Activated T-cell treated with anti-CD3 and anti-CD28 coated beads, Interleukin-2, amount 50 U/mL, for 24 hours (primary cell): ENCODE measurements around the gene CDC42BPA.
"Not testable (repeated sequence)": the region's sequence is repeated elsewhere in the genome, so short reads cannot be mapped to it uniquely, and the experiment has no call there.

Experiments used
- DNase-seq: peaks from one replicate; pipeline ENCODE4 v3.0.0-alpha.2; 2020
- H3K27ac Mint-ChIP-seq: 2 replicates; pipeline ENCODE4 v1.8.0; 2020; ENCODE audit warnings: mild to moderate bottlenecking, mixed read lengths
- H3K27me3 Mint-ChIP-seq: 2 replicates; pipeline ENCODE4 v1.8.0; 2020; ENCODE audit warnings: mixed read lengths
- H3K36me3 Mint-ChIP-seq: 2 replicates; pipeline ENCODE4 v1.8.0; 2020; ENCODE audit warnings: low read depth, mixed read lengths
- H3K4me1 Mint-ChIP-seq: 2 replicates; pipeline ENCODE4 v1.8.0; 2020; ENCODE audit warnings: low read depth, mixed read lengths
- H3K4me3 Mint-ChIP-seq: 2 replicates; pipeline ENCODE4 v1.8.0; 2020; ENCODE audit warnings: mild to moderate bottlenecking, moderate library complexity, mixed read lengths
- H3K9me3 Mint-ChIP-seq: 2 replicates; pipeline ENCODE4 v1.8.0; 2020; ENCODE audit warnings: mixed read lengths

The CDC42BPA gene

DNA sequence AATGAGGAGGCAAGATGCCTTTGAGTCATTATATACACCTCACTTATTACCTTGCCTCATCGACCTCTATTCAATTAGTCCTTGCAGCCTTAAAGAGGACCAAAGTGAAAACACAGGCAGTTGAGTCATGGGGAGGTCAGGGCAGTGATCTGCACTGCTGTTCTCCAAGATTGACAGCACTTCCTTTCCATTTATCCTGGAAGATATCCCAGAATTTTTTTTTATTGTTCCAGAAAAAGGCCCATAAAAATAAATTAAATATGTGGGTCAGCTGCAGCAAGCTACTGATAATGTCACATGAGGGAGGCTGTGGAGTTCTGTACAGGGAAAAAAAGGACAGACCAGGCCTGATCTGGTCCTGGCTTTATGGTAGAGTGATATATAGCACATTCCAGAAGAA, 33.2 kb upstream of the CDC42BPA start:
- H3K4me1 Mint-ChIP-seq, result no peaks in the 10 kb centered on the region
- H3K36me3 Mint-ChIP-seq, result no peaks in the 10 kb centered on the region
- no peak overlapping the region for H3K27ac Mint-ChIP-seq
- DNase-seq, result no peak
- H3K27me3 Mint-ChIP-seq, result peaks cover 3% of the 10 kb centered on the region
- H3K4me3 Mint-ChIP-seq, result no peak overlapping the region
- no peaks in the 10 kb centered on the region for H3K9me3 Mint-ChIP-seq

DNA sequence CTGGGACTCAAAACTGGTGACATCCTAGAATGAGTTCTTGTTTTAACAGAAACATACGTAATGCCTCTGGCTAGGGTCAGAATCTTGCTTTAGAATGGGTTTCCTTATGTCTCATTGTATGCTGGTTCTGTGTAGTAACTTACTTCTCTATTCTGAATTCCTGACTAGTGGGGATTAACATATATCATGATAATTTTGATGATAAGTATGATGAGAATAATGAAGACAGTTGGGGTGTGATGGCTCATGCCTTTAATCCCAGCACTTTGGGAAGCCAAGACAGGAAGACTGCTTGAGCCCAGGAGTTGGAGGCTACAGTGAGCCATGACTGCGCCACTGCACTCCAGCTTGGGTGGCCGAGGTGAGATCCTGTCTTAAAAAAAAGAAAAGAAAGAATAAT, 31.7 kb upstream of the CDC42BPA start:
- Mint-ChIP-seq H3K4me1 (no peaks in the 10 kb centered on the region), H3K27me3 (peaks cover 4% of the 10 kb centered on the region), H3K27ac (no peak overlapping the region), H3K9me3 (no peaks in the 10 kb centered on the region), H3K36me3 (no peaks in the 10 kb centered on the region), H3K4me3 (no peak overlapping the region)
- DNase-seq, result no peak

DNA sequence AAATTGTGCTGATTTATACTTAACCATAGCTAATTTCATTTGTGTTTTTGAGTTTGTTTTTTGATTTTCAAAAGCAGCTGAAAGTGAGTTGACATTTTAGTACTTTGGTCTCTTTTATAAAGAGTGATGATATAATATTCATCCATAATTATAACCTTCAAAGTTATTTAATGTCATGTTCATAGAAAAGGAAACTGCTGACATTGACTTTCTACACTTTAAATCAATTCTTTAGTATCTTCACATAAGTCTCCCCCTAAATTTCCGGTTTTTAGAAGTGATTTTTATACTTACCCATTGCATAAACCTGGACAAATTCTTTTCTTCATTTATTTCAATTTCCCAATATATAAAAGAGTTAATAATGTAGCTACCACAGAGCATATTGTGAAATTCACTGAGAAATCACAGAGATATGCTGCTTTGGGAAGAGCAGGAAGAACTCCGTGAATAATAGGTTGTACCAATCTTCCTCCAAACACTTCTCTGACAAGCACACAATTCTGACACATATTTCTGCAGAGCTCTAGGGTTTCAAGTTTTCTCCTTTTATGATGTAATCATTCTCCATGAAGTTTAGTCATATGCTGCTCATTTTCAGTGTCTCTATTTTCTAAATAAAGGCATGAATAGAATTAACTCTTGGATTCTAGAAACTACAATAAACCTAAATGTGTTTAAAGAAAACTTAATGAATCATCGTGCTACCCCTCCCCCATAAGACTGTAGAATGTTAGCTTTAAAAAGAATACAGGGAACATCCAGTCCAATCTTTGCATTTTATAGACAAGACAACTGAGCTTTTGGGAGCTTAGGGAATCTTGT, 25.6 kb upstream of the CDC42BPA start:
- Mint-ChIP-seq H3K4me3 (no peak overlapping the region), H3K36me3 (no peaks in the 10 kb centered on the region), H3K27me3 (peaks cover 4% of the 10 kb centered on the region), H3K27ac (no peak overlapping the region), H3K9me3 (no peaks in the 10 kb centered on the region), H3K4me1 (no peaks in the 10 kb centered on the region)
- no peak for DNase-seq

DNA sequence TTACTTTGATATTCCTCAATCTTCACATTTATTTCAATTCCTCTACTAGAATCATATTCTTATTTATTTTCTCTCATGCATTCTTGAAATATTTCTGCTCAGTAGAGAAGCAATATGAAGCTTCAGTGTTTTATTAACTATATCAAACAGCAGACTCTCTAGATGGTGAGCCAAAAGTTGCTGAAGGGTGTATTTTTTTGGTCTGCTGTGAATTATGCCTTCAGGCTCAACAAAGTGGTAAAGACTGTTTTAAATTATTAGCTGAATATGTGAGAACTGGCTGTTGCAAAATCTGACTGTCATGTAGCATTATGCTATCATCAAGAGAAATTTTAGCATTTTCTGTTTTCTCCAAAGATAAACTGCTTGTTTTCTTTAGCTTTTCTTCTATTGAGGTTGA, 24.9 kb upstream of the CDC42BPA start:
- no peak for DNase-seq
- no peaks in the 10 kb centered on the region for H3K4me1 Mint-ChIP-seq
- no peak overlapping the region for H3K27ac Mint-ChIP-seq
- peaks cover 4% of the 10 kb centered on the region for H3K27me3 Mint-ChIP-seq
- H3K9me3 Mint-ChIP-seq, result no peaks in the 10 kb centered on the region
- H3K4me3 Mint-ChIP-seq, result no peak overlapping the region
- no peaks in the 10 kb centered on the region for H3K36me3 Mint-ChIP-seq

DNA sequence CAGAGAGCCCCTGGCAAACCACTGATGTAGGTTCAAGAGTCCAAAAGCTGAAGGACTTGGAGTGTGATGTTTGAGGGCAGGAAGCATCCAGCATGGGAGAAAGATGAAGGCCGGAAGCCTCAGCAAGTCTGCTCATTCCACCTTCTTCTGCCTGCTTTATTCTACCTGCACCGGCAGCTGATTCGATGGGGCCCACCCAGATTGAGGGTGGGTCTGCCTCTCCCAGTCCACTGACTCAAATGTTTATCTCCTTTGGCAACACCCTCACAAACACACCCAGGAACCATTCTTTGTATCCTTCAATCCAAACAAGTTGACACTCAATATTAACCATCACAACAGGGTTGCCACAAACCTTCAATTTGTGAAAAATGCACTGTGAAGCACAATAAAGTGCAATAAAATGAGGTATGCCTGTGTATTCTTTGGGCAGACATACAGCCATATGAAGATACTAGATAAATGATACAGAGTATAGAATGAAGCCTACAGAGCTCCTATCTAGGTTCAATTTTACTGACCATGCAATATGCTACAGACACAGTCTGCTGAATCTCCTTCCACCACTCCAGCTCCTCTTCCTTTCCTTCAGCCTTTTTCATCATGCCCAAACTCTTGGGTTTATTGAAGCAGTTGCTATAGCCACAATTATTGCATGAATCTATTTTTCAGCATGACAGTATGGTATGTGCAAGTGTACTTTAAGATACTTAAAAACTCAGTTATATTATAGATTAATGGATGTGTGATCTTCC, 24.0 kb upstream of the CDC42BPA start:
- no peak for DNase-seq
- Mint-ChIP-seq H3K4me3 (no peak overlapping the region), H3K9me3 (no peaks in the 10 kb centered on the region), H3K4me1 (no peaks in the 10 kb centered on the region), H3K36me3 (no peaks in the 10 kb centered on the region), H3K27me3 (peaks cover 4% of the 10 kb centered on the region), H3K27ac (no peak overlapping the region)

- not testable (repeated sequence) for H3K4me3 Mint-ChIP-seq, H3K27ac Mint-ChIP-seq, DNase-seq, H3K36me3 Mint-ChIP-seq, H3K9me3 Mint-ChIP-seq, H3K4me1 Mint-ChIP-seq
- H3K27me3 Mint-ChIP-seq, result peaks cover 16% of the 10 kb centered on the region
These were observed 17.8 kb upstream of the CDC42BPA start for GRCh38 chr1:227336136-227336535.

DNA sequence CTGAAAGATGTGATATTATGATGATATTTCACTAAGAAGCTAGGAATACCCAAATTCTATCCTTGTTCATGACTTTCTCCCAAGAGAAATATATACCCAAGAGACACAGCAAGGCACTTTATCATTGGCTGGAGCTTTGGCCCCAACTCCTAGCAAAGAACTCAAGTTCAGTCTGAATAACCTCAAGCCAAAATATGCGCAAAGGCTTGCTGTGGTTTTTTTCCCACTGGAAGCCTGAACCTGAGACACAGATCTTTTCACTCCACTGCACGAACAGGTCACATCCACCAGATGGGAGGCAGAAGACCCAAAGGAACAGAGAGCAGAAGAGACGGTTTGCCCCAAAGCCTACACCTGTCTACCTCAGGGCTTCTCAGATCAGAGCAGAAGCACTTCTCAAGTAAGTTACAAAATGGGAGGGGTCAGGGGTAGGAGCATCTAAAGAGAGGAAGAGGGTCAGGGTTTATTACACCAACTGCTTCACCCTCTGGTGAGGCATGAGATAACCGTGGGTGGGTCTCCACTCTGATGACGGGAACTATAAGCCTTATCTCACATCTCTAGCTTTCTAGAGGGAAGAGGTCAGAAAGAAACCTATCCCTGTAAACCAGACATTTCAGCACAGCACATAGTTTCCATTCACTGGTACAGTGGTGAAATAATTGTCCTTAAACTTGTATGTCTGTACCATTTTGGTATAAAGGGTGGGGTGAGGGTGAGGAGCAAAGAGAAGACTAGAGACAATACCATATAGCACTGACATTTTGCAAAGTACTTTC, 17.1 kb upstream of the CDC42BPA start:
- Mint-ChIP-seq H3K4me3 (no peak overlapping the region), H3K27me3 (peaks cover 18% of the 10 kb centered on the region), H3K4me1 (no peaks in the 10 kb centered on the region), H3K36me3 (no peaks in the 10 kb centered on the region), H3K9me3 (peaks cover 10% of the 10 kb centered on the region), H3K27ac (no peak overlapping the region)
- no peak for DNase-seq

GRCh38 chr1:227333423-227333822, 15.1 kb upstream of the CDC42BPA start:
- no peak overlapping the region for H3K4me3 Mint-ChIP-seq

DNA sequence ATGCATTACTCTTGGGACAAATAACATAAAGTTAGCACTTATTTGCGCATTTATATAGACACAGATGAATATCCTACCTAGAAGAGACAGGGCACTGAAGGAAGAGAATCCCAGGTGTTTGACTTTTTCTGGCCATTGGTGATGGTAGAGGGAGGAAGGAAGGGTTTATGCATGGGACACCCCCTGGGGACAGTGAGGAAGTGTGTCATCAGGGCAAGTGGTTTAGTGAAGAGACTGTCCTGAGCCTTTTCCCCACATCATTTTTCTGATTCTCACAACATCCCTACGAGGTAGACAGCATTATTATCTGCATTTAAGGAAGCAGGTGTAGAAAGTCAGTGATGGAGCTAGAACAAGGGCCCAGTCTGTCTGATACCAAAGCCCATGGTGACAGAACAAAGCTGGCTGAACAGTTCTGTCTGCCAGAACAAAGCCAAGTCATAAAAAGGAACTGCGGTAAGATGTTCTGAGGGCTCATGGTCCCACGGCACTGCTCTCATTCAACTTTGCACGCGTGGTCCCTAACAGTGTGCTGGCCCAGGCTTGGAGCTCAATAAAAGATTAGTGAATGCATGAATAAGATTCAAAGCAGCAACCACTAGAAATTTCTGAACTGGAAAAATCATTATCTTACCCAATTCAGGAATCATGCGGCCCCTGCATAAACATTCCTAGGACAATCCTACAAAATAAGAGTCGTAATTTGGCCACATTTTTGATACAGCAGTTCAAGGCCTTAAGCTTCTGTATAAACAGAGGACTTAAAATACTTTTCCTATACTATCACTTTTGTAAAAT, 12.2 kb upstream of the CDC42BPA start:
- DNase-seq, result no peak
- Mint-ChIP-seq H3K27ac (no peak overlapping the region), H3K4me3 (no peak overlapping the region), H3K4me1 (no peaks in the 10 kb centered on the region), H3K27me3 (peaks cover 37% of the 10 kb centered on the region), H3K9me3 (peaks cover 10% of the 10 kb centered on the region), H3K36me3 (no peaks in the 10 kb centered on the region)

More at GRCh38 chr1:227333423-227333822, 15.1 kb upstream of the CDC42BPA start:
- DNase-seq, result no peak
- no peaks in the 10 kb centered on the region for H3K4me1 Mint-ChIP-seq
- H3K27ac Mint-ChIP-seq, result no peak overlapping the region
- peaks cover 10% of the 10 kb centered on the region for H3K9me3 Mint-ChIP-seq
- H3K27me3 Mint-ChIP-seq, result peaks cover 25% of the 10 kb centered on the region
- H3K36me3 Mint-ChIP-seq, result no peaks in the 10 kb centered on the region

- peaks cover 44% of the 10 kb centered on the region for H3K27me3 Mint-ChIP-seq
- no peak overlapping the region for H3K4me3 Mint-ChIP-seq
- H3K36me3 Mint-ChIP-seq, result no peaks in the 10 kb centered on the region
- H3K9me3 Mint-ChIP-seq, result peaks cover 8% of the 10 kb centered on the region
- H3K4me1 Mint-ChIP-seq, result no peaks in the 10 kb centered on the region
- no peak overlapping the region for H3K27ac Mint-ChIP-seq
- DNase-seq, result no peak
These were observed 10.2 kb upstream of the CDC42BPA start for GRCh38 chr1:227328405-227329019.

- Mint-ChIP-seq H3K27ac (no peak overlapping the region), H3K36me3 (no peaks in the 10 kb centered on the region), H3K27me3 (peaks cover 61% of the 10 kb centered on the region), H3K9me3 (no peaks in the 10 kb centered on the region), H3K4me1 (no peaks in the 10 kb centered on the region), H3K4me3 (no peak overlapping the region)
- no peak for DNase-seq
These were observed 6.9 kb upstream of the CDC42BPA start for GRCh38 chr1:227325156-227325555.

DNA sequence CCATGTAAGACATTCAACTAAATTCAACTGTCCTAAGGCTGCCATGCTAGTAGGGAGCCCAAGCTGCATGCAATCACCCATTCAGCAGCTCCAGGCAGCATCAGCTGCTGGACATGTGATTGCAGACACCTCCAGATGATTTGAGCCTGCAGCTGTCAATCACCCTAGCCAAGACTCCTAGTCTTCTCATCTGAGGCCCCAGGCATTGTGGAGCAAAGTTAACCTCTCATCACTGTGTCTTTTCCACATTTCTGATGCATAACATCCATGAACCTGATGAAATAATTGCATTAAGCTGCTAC, 5.6 kb upstream of the CDC42BPA start:
- no peak for DNase-seq
- Mint-ChIP-seq H3K36me3 (no peaks in the 10 kb centered on the region), H3K27me3 (peaks cover 71% of the 10 kb centered on the region), H3K9me3 (no peaks in the 10 kb centered on the region), H3K4me3 (no peak overlapping the region), H3K27ac (no peak overlapping the region), H3K4me1 (peaks cover 2% of the 10 kb centered on the region)

GRCh38 chr1:227323171-227323966, 5.1 kb upstream of the CDC42BPA start:
- no peaks in the 10 kb centered on the region for H3K36me3 Mint-ChIP-seq
- H3K9me3 Mint-ChIP-seq, result no peaks in the 10 kb centered on the region
- no peak for DNase-seq
- peaks cover 71% of the 10 kb centered on the region for H3K27me3 Mint-ChIP-seq
- H3K4me1 Mint-ChIP-seq, result peaks cover 2% of the 10 kb centered on the region
- no peak overlapping the region for H3K27ac Mint-ChIP-seq
- H3K4me3 Mint-ChIP-seq, result no peak overlapping the region
